HUES6 (cell line): ENCODE results near the gene SMIM11.
"Not testable (repeated sequence)": the region's sequence is repeated elsewhere in the genome, so short reads cannot be mapped to it uniquely, and the experiment has no call there.

Experiments used
- H3K27ac ChIP-seq: 2 replicates; pipeline ENCODE4 v1.7.0; 2013; ENCODE audit warnings: low read depth, mild to moderate bottlenecking, low read length, inconsistent platforms
- H3K27me3 ChIP-seq: 2 replicates; pipeline ENCODE4 v1.6.1; 2013; ENCODE audit warnings: low read length; ENCODE audit not compliant: control insufficient read depth, insufficient read depth
- H3K36me3 ChIP-seq: 2 replicates; pipeline ENCODE4 v1.6.1; 2013; ENCODE audit warnings: low read length; ENCODE audit not compliant: control insufficient read depth, insufficient read depth
- H3K4me1 ChIP-seq: 2 replicates; pipeline ENCODE4 v1.6.1; 2013; ENCODE audit warnings: low read length; ENCODE audit not compliant: control insufficient read depth, insufficient read depth
- H3K4me3 ChIP-seq: 2 replicates; pipeline ENCODE4 v1.5.1; 2013; ENCODE audit warnings: low read depth, low read length
- H3K9ac ChIP-seq: one replicate; pipeline ENCODE4 v1.6.1; 2013; ENCODE audit warnings: mild to moderate bottlenecking, low read length
- H3K9me3 ChIP-seq: 2 replicates; pipeline ENCODE4 v1.6.1; 2013; ENCODE audit warnings: low read depth, low read length; ENCODE audit not compliant: control insufficient read depth, insufficient read depth

Gene SMIM11

DNA sequence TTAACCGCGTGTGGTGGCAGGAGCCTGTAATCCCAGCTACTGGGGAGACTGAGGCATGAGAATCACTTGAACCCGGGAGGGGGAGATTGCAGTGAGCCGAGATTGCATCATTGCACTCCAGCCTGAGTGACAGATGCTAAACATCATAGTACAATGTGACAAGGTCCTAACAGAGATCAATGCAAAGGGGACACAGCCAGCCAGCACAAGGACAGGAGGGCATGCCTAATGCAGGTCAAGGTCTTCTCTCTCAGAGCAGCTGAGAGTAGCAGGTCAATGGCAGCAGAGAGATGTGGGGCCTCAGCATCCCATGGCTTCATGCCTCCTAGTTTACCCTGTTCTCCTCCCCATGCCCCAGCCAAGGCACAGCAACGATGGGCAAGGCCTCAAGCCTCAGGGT, 3.0 kb upstream of the SMIM11 start:
- no peak overlapping the region for H3K27ac ChIP-seq
- peaks cover 10% of the 10 kb centered on the region for H3K4me1 ChIP-seq
- no peak overlapping the region for H3K9ac ChIP-seq
- H3K27me3 ChIP-seq, result no peaks in the 10 kb centered on the region
- H3K4me3 ChIP-seq, result no peak overlapping the region
- H3K36me3 ChIP-seq, result no peaks in the 10 kb centered on the region
- H3K9me3 ChIP-seq, result no peaks in the 10 kb centered on the region

DNA sequence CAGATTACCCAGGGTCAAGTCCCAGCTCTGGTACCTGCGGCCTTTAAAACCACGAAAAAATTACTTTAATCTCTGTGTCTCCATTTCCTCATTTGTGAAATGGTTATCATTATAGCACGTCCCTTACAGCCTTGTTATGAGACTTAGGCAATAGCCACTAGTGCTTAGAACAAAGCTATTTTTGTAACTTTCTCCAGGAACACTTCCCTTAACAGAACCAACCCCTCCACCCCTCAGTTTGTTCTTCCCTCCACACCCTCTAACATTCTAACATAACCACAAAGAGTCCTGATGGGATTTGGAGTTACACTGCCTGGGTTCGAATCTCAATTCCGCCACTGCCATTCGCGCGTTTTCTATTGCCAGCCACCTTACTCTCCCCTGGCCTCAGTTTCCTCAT, 845 bp upstream of the SMIM11 start:
- not testable (repeated sequence) for H3K27me3 ChIP-seq, H3K9ac ChIP-seq, H3K4me3 ChIP-seq, H3K9me3 ChIP-seq, H3K4me1 ChIP-seq, H3K36me3 ChIP-seq, H3K27ac ChIP-seq

DNA sequence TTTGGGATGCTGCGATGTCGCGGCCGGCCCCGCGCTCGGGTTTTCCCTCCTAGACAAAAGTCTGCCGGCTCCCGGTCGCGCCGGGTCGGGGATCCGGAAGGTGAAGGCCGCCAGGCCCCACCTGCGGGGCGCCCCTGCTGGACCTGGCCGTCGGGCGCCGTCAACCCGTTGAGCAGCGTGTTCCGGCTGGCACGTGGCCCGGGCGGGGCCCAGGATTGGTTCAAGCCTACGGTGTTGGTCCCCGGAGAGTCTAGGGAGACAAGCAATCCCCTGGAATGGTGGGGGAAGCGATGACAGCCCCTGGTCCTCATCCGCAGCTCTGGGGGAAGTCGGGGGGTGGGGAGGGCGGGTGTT, 289 bp downstream of the SMIM11 start:
- H3K9ac ChIP-seq, H3K36me3 ChIP-seq, H3K27ac ChIP-seq, H3K9me3 ChIP-seq, H3K4me1 ChIP-seq, H3K27me3 ChIP-seq, H3K4me3 ChIP-seq: not testable (repeated sequence)

DNA sequence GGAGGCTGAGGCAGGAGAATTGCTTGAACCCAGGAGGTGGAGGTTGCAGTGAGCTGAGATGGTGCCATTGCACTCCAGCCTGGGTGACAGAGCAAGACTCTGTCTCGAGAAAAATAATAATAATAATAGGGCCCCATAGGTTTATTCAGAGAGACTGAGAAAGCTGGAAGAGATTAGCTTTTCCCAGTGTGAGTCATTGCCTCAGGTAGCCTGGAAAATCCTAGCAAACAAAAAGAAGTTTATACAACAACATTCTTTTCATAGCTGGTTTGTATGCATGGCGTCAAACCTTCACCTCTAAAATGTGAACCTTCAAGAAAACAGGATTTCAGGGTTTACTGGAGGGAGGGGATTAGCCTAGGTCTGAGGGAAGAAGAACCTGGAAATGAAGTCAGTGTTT, 7.8 kb downstream of the SMIM11 start:
- H3K9ac ChIP-seq, H3K36me3 ChIP-seq, H3K27me3 ChIP-seq, H3K4me3 ChIP-seq, H3K27ac ChIP-seq, H3K4me1 ChIP-seq, H3K9me3 ChIP-seq: not testable (repeated sequence)

DNA sequence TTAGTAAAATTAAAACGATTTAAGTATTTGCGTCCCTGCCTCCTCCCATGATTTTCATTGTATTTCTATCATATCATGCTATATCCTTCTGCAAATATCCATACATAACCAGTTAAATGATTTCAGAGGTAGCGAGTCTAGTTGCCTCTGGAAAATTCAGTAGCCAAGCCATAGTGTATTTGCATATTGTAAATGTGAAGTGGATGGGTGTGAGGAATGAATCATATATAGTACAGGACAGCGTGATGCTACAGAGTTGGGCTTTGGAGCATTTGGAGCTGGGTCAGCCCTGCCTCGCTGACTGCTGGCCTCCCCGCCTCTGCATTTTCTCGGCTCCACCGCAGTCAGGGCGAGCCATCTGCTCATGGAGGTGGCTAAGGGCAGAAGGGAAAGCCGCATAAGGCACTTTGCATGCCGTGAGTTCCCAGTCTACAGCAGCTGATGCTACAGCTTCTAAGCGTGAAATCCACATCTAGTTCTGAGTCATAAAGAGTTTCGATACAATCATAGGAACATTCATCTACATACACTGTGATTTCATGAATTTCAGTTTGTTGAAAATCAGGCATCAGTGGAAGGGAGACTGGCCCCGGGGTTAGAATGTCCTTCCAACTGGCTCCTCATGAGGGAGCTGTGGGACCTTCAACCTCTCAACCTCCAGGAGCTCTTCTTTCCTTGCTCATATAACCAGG, 8.6 kb downstream of the SMIM11 start:
- H3K36me3 ChIP-seq, H3K9me3 ChIP-seq, H3K9ac ChIP-seq, H3K4me3 ChIP-seq, H3K4me1 ChIP-seq, H3K27ac ChIP-seq, H3K27me3 ChIP-seq: not testable (repeated sequence)

DNA sequence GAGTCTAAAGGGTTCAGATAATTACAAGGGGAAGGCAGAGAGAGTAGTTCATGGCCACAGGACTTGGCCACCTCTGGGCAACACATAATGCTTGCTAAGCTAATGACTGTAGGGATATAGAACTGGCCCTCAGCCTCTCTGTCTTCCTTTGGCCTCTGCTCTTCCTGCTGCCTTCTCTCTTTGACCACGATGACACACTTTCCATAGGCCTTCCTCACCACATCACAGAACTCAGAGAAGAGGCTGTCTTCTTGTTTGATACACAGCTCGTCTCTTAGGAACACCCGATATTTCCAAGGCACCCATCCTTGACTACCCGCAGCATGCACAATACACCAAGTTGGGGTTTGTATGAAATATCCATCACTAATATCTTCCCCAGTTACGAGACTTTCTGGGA, 25.2 kb downstream of the SMIM11 start:
- H3K27me3 ChIP-seq, H3K27ac ChIP-seq, H3K4me3 ChIP-seq, H3K36me3 ChIP-seq, H3K9me3 ChIP-seq, H3K9ac ChIP-seq, H3K4me1 ChIP-seq: not testable (repeated sequence)

DNA sequence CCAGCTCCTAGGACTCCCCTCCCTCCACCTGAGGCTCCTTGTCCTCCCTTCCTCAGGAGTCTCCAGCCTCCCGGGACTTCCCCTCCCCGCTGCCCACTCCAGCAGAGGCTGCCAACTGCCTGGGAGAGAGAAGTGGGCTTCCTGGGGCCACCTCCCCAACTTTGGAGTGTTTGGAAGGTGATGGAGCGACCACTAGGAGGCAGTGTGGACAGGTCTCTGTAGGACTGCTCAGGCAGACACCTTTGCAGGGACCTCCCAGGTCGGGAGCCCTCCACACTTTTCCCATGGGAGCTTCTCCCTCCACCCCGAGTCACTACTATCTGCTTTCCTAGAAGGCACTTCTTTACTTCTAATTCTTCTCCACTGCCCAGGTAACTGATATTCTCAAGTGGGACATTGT, 29.4 kb downstream of the SMIM11 start:
- H3K27ac ChIP-seq, H3K27me3 ChIP-seq, H3K9me3 ChIP-seq, H3K4me1 ChIP-seq, H3K9ac ChIP-seq, H3K4me3 ChIP-seq, H3K36me3 ChIP-seq: not testable (repeated sequence)

DNA sequence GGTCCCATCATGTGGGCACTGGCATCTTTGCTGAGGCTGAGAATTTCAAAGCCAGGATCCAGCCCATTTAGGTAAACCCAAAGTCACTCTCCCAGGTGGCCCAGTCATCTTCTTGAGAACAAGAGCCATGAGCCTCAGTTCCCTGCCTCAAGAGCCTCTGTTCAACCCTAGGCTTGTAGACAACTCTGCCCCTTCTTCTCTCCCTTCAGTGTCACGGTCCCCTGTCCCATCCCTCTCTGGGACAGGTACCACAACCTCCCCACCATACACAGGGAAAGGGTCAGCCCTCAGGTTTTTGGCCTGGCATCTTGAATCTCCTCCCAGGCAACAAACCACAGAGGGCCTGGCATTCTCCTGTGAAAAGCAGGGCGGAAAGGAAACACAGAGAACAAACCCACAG, 30.4 kb downstream of the SMIM11 start:
- H3K9ac ChIP-seq, H3K27ac ChIP-seq, H3K4me1 ChIP-seq, H3K27me3 ChIP-seq, H3K4me3 ChIP-seq, H3K36me3 ChIP-seq, H3K9me3 ChIP-seq: not testable (repeated sequence)

DNA sequence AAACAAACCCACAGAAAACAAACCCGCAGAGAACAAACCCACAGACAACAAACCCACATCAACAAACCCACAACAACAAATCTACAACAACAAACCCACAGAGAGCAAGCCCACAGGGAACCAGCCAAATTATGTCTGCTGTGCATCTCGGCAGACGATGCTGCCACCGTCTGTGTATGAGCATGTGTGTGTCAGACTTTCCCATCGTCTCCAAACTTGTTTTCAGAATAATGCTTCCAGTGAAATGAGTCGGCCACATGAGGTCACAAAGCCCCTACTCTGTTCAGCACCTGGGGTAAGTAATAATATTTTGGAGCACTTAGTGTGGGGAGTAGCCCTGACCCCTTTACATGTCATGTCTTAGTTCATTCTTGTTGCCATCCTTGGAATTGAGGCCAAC, 30.8 kb downstream of the SMIM11 start:
- not testable (repeated sequence) for H3K27me3 ChIP-seq, H3K27ac ChIP-seq, H3K9ac ChIP-seq, H3K4me1 ChIP-seq, H3K36me3 ChIP-seq, H3K9me3 ChIP-seq, H3K4me3 ChIP-seq

DNA sequence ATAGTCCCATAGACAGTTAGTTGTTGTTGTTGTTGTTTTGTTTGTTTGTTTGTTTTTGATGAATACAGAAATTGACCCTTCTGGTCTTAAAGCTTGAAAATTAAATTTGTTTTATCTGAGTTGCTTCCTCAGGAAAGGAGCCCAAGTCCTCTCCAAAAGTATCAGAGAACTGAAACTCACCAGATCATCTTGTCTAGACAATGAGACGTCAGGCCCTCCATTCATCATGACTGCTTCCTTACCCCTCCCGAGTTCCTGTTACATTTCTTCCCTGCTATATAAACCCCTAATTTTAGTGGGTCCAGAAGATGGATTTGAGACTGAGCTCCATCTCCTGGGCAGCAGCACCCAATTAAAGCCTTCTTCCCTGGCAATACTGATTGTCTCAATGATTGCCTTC, 31.4 kb downstream of the SMIM11 start:
- H3K4me3 ChIP-seq, H3K4me1 ChIP-seq, H3K27me3 ChIP-seq, H3K9me3 ChIP-seq, H3K36me3 ChIP-seq, H3K27ac ChIP-seq, H3K9ac ChIP-seq: not testable (repeated sequence)

DNA sequence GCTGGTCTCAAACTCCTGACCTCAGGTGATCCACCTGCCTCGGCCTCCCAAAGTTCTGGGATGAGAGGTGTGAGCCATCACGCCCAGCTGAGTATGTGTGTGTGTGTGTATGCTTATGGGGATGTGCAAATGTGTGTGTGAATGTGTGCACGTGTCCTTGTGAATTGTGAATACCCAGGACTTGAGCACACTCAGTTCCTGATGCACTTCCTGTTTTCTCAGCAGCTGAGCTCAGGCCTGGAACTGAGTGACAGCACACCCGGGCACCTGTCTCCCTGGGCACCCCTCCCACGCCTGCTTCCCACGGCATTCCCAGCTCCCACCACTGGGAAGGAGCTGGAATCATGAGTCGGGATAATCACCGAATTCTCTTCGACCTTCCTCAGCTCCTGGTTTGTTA, 32.0 kb downstream of the SMIM11 start:
- H3K27ac ChIP-seq, H3K27me3 ChIP-seq, H3K36me3 ChIP-seq, H3K9me3 ChIP-seq, H3K9ac ChIP-seq, H3K4me3 ChIP-seq, H3K4me1 ChIP-seq: not testable (repeated sequence)

DNA sequence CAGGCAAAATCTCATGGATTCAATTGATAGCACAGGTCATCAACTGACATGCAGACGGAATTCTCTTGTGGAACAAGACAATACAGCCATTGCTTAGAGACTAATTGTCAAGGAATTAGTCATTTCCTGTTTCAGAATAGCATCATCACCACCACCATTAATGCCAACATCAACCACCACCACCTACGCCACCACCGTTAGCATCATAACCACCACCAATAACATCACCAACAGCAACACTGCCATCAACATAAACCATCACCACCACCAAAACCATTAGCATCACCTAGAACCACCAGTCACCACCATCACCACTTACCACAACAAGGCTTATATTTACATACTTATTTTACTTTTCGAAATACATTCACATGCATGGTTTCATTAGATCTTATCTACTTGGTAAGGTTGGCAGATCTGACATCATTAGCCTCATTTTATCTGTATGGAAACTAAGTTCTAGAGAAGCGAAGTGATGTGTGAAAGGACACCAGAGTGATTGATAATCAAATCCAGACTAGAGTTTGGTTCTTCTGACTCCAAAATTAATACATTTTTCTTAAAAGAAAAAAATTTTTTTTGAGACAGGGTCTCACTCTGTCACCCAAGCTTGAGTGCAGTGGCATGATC, 42.3 kb downstream of the SMIM11 start:
- not testable (repeated sequence) for H3K9ac ChIP-seq, H3K9me3 ChIP-seq, H3K4me1 ChIP-seq, H3K27me3 ChIP-seq, H3K36me3 ChIP-seq, H3K4me3 ChIP-seq, H3K27ac ChIP-seq
